ENCODE data around the gene DECR2.
"Not testable (repeated sequence)": the region's sequence is repeated elsewhere in the genome, so short reads cannot be mapped to it uniquely, and the experiment has no call there.

DECR2 gene

GRCh38 chr16:367333-367903, 34.3 kb upstream of the DECR2 start:
- DNase-seq = no peak

GRCh38 chr16:368388-369158, 33.1 kb upstream of the DECR2 start:
- no peak for DNase-seq

DNA sequence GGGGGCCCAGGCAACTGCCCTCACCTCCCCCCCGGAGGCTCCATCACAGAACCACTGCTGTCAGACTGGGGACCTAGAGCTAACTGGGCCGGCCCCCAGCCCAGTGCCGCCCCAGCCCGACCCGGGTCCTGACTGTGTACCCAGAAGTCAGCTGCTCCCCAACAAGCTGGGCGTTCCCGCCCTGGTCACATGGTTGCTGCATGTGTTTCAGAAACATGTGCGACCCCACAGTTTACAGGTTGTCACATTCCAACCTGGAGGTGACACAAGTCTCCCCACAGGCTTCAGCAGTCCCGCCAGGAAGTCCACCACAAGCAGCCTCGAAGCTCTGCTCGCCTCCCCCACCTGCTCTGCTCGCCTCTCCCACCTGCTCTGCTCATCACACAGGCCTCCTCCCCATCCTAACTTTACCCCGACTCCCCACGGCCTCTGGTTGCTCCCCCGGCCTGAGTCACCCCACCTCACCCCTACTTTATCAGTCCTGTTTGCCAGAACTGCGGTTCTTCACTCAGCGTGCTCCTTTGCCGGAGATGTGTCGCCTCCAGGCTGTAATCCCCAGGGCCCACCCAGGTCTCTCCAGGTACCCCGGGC, 32.3 kb upstream of the DECR2 start:
- DNase-seq = no peak

- peak; percentile 15 for DNase-seq
Observed at GRCh38 chr16:369866-370436, 31.7 kb upstream of the DECR2 start.

DNA sequence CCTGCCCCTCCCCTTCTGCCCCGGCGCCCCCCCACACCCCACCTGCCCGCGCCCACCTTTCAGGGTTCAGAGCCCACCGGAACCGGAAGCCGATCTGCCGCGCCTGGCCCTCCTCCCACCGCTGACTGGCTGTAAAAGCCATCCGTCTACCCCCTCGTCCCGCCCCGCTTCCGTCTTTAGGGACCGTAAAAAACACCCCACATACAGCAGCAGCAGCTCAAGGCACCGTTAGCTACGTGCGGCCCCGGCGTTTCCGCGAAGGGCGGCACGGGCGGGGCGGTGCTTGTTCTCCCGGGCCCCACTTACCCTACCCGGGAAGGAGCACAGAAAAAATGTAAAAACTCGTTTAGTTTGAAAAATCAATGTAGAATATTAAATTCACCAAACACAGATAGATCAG, 31.2 kb upstream of the DECR2 start, which contains the start of gene MRPL28:
TSS of gene MRPL28 (minus strand) at position 96 of the 400 bp plus-strand sequence. CDS start 320 bp downstream, outside the sequence.
- DNase-seq = peak; percentile 97

GRCh38 chr16:370979-371514, 30.6 kb upstream of the DECR2 start:
- DNase-seq = peak; percentile 37

DNA sequence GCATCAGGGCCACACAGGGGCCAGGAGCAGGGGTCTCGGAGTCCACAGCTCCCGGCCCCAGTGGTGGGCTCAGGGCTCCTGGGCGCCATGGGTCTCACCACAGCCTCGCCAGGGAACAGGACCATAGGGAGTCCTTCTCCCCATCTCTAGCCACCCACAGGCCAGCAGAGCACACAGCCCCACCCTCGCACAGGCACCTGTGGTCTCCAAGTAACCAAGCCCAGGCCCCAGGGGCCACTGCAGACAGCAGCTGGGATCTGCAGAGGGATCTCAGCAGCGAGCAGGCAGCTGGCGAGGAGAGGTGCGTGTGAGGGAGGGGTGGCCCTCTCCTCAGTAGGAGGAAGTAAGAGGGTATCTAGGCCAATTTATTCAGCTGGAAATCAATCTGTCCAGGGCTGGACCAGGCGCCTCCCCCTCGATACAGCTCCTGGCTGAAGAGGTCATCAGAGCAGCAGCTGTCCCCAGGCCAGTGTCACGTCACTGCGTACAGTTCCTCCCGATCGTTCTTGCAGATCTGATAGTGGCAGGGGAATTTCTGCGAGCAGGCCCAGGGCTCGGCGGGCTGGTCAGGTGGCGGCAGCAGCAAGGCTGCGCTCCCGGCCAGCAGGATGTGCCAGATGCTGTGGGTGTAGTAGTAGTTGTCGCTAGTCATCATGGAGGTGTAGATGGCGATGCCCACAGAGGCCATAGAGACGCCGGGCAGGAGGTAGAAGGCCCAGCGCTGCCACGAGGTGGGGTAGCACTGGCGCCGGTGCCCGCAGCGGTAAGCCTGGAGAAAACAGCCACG, 30.0 kb upstream of the DECR2 start:
- peak; percentile 60 for DNase-seq

GRCh38 chr16:372302-372983, 29.2 kb upstream of the DECR2 start:
- no peak for DNase-seq

DNA sequence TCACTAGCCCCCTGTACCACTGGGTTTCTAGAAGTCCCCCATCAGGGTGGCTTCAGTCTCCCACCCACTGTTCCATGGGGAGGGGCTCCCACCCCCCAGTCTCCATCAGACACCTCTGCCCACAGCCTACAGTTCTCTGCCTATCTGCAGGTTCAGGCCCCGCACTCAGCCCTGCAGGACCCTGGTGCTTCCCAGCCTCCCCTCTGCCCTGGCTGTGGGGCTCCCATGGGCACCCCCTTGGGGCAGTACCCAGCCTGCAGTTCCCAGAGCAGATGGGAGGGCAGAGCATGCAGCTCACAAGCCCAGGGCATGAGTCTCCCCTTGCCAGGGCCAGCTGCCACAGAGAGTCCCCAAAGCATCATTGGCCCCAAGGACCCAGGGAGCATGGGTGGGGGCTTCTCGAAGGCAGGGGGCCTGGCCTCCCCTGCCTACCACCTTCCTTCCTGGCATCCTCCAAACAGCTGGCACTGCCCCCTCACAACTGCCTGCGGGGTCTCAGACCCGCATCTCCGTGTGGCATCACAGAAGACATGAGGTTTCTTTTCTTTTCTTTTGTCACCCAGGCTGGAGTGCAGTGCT, 28.6 kb upstream of the DECR2 start:
- DNase-seq = no peak

GRCh38 chr16:373848-374615, 27.7 kb upstream of the DECR2 start:
- no peak for DNase-seq

- DNase-seq = no peak
Observed at GRCh38 chr16:374616-374926, 27.1 kb upstream of the DECR2 start.

GRCh38 chr16:375212-375611, 26.5 kb upstream of the DECR2 start:
- no peak for DNase-seq

GRCh38 chr16:375927-376816, 25.5 kb upstream of the DECR2 start:
- no peak for DNase-seq

DNA sequence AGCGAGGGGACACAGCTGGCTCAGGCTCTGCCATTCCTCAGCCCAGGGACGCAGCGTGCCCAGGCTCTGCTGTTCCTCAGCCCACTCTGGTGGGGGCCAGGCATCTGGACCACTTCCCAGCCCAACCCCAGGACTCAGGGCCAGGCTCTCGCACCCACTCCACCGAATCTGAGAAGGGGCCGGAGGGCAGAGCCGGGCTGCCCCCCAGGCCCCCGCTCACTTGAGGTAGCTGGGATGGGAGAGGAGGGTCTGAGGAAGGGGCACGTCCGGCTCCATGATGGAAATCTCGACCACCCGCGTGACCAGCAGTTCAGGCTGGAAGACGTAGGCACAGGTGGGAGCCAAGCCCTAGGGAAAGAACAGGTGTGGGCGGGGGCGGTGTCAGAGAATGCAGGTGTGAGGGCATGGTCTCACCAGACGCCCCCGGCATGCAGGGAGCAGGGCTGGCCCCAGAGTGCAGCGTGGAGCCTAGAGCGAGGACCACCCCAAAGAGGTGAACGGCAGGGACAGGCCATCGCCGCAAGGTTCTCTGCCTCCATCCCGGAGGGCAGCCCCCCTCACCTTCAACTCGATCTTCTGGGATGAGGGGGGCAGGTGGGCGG, 24.8 kb upstream of the DECR2 start:
- DNase-seq = no peak

GRCh38 chr16:377419-377951, 24.2 kb upstream of the DECR2 start:
- no peak for DNase-seq

GRCh38 chr16:378113-378820, 23.4 kb upstream of the DECR2 start:
- not testable (repeated sequence) for DNase-seq

GRCh38 chr16:378821-379182, 22.9 kb upstream of the DECR2 start:
- no peak for DNase-seq

- DNase-seq = no peak
Observed at GRCh38 chr16:379183-379960, 22.3 kb upstream of the DECR2 start.
